Prostate gland (tissue), 2 donors: ENCODE measurements around the gene SRRM1.

Experiments
- CTCF ChIP-seq, 4 experiments: fragments of 200-600 bp in 2 of 4; fragments of 450-650 bp in 2 of 4; sonication (generic) in 2 of 4; IDR thresholded peaks; 1 replicate in 3 of 4; 2 replicates in 1 of 4; pipeline ENCODE4 v1.5.1; 2016 to 2019; ENCODE audit warnings: antibody characterized with exemption in 4 of 4, mild to moderate bottlenecking in 2 of 4, moderate library complexity in 2 of 4
- POLR2A ChIP-seq: fragments of 450-650 bp; IDR thresholded peaks from one replicate; pipeline ENCODE4 v1.6.1; 2016; ENCODE audit warnings: antibody characterized with exemption, mild to moderate bottlenecking
- POLR2AphosphoS5 ChIP-seq: sonication (generic); formaldehyde crosslinking; IDR thresholded peaks from one replicate; pipeline ENCODE4 v1.6.1; 2017; ENCODE audit warnings: antibody characterized with exemption

- TF ChIP-seq POLR2A = no peak
- no peak for TF ChIP-seq CTCF (IDR thresholded peaks at IDR 0.05)
- TF ChIP-seq POLR2AphosphoS5 = no peak
Observed at GRCh38 chr1:24702511-24703293, 59.6 kb downstream of the SRRM1 start.
